ENCODE results near the gene NEDD4.
"Not testable (repeated sequence)": the region's sequence is repeated elsewhere in the genome, so short reads cannot be mapped to it uniquely, and the experiment has no call there.

The NEDD4 gene

DNA sequence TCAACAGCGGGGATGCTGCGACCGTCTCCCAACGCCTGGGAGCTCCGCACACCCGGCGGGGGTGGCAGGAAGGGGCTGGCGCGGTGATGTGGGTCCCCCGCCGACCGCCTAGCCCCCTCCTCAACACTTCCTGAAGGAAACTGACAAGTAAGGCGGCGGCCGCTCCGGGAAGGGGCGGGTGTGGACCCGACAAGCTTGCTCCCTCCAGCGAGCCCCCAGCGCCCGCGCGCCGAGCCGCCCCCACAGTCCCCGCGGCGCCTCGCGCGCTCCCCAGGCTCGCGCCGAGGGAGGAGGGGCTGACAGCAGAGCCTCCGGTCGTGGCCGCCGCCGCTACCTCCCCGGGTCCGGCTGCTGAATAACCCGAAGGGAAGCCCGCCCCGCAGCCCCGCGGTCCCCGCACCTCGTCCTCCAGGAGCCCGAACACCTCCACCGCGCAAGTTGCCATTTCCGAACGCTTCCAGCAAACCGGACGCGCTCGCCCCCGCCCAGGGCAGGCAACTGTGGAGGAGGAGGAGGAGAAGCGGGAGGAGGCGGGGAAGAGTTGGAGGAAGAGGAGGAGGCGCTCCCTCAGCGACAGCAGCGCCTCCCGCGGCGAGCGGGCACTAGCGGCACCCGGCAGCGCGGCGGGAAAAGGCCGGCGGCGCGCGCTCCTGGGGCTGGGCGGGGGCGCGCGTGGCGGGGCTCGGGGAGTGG is at the start of gene NEDD4:
Gene NEDD4 (minus strand): TSS at position 502 of the 693 bp plus-strand sequence. CDS start 57 bp downstream, at position 445.
- DNase-seq: peak; percentile 71

DNA sequence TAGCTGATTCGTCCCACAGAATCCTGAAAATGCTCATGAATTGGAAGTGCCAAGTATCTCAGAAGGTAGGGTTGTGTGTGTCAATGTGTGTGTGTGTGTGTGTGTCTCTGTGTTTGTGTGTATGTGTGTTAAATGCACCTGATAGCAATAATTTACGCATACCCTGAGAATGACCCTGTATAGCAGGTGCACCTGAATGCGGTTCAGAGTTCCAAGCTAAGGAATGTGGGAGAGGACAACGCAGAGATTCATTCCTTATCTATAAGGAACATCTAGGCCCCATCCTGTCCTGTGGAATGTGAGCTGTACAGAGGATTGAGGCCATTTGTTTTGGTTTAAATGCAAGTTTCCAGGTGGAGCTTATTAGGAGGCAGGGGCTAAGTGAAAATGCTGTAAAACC is 49.1 kb upstream of the NEDD4 start:
- no peak for DNase-seq

GRCh38 chr15:56042031-56042430 is 48.6 kb upstream of the NEDD4 start:
- no peak for DNase-seq

GRCh38 chr15:56040081-56041035 is 46.9 kb upstream of the NEDD4 start:
- DNase-seq: peak; percentile 90

GRCh38 chr15:56038707-56039106 is 45.3 kb upstream of the NEDD4 start:
- DNase-seq: no peak

GRCh38 chr15:56038015-56038414 is 44.6 kb upstream of the NEDD4 start:
- DNase-seq: no peak

DNA sequence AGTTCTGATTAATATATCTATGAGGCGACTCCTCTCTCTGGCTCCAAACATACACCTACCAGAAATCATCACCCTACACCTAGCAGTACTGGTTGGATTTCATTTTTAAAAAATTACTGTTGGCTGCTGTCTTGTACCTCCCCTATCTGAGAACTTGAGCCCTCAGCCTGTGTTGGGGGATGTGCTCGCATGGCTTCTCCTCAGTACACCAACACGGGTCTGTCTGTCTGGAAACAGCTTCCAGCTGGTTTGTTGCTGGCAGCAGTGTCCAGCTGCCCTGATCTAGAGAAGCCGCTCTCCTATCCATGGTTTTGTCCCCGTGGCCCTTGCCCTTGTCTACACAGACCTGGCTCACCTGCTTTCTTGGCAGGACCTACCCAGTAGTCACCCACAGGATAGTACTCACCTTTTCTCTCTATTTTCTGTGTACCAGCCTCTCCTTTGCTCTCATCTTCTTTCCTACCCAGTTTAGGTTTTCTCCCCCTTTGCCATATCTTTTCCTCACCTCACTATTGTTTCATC is 43.2 kb upstream of the NEDD4 start:
- no peak for DNase-seq

GRCh38 chr15:56035166-56035565 is 41.8 kb upstream of the NEDD4 start:
- no peak for DNase-seq

DNA sequence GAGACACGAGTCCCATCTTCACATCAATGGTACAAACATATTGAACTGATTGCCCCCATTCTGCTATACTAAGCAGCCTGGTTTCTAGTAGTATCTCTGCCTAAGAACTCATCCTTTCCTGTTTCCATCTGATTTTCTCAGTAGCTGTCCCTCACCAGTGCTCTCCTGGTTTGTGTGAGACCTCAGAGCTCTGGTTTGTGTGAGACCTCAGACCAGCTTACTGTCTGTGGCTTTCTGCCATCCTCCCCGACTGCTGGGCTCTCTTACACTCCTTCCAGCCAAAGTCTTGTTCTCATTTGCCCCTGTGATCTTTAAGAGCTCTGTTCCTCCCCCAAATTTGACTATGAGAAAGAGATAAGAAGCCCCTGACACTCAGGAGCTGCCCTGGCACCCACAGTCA is 41.1 kb upstream of the NEDD4 start:
- no peak for DNase-seq

- DNase-seq: no peak
Measured at GRCh38 chr15:56032373-56032772, 39.0 kb upstream of the NEDD4 start.

- no peak for DNase-seq
Measured at GRCh38 chr15:56031836-56032235, 38.4 kb upstream of the NEDD4 start.

GRCh38 chr15:56031402-56031801 is 38.0 kb upstream of the NEDD4 start:
- DNase-seq: no peak

DNA sequence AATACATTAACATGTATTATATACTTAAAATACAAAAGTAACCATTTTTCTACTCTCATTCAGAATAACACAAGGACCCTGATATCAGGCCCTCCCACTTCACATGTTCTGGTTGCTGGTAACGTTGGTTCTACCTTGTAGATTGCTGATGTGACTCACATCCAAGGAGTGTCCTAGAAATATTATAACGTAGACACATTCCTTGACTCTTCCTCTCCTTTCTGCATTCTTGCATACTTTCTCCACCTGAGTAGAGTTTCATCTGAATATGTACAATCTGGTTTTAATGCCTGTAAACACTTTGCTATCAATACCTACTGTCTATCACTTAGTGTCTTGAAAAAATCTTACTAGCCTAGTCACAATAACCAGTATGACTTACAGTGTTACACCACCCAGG is 35.0 kb upstream of the NEDD4 start:
- no peak for DNase-seq

GRCh38 chr15:56023160-56023559 is 29.7 kb upstream of the NEDD4 start:
- not testable (repeated sequence) for DNase-seq

DNA sequence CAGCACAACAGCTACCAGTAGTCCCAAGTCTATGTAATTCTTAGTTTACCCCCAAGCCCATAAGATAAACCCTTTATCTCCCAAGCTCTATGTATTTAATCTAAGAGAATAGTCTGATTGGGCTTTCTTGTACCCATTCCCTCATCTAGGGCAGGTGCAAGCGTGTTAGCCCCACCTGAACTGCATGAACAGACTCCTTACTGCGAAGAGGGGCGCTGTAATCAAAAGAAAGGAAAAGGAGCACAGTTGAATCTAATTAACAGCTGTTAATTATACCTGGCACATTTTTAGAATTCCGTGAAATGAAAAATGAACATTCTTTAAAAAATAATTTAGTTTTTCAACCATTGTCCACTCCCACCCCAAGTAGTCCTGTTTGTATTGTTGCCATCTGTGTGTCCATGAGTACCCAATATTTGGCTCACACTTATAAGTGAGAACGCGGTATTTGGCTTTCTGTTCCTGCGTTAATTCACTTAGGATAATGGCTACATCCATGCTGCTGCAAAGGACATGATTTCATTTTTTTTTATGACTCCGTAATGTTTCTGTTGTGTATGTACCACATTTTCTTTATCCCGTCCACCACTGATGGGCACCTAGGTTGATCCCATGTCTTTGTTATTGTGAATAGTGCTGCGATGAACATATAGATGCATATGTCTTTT is 26.5 kb upstream of the NEDD4 start:
- no peak for DNase-seq

DNA sequence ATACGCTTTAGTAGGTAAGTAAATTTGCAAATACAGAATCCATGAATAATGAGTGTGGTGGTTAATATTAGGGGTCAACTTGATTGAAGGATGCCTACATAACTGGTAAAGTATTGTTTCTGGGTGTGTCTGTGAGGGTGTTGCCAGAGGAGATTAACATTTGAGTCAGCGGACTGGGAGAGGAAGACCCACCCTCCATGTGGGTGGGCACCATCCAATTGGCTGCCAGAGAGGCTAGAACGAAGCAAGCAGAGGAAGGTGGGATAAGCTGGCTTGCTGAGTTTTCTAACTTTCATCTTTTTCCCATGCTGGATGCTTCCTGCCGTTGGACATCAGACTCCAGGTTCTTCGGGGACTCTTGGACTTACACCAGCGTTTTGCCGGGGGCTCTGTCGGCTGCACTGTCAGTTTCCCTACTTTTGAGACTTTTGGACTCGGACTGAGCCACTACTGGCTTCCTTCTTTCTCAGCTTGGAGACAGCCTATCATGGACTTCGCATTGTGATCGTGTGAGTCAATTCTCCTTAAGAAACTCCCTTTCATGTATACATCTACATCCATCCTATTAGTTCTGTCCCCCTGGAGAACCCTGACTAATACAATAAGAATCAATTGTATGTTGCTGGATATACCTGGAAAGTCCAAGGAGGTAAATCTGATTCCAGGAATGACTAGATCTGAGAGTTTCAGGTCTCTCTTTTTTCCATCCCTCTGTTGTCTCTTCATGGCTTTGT is 25.8 kb upstream of the NEDD4 start:
- no peak for DNase-seq

DNA sequence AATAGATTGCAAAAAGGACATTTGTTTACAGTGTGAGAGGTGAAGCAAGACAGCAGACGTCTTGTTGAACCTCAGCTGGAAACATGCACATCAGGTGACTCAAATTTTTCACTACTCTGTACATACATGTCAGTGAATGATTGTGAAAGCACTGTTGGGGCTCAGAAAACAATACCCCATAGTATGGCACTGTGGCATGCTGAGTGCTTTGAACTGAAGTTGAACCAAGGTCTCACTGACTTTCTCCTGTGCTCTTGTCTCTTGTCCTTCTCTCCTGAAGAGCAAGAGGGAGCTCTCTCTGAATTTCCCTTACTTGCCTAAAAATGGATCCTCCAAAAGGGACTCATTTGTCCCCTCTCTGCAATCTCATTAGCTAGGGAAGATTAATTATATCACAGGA is 24.5 kb upstream of the NEDD4 start:
- no peak for DNase-seq

GRCh38 chr15:56017511-56017910 is 24.1 kb upstream of the NEDD4 start:
- DNase-seq: no peak

- DNase-seq: no peak
Measured at GRCh38 chr15:56016281-56016680, 22.9 kb upstream of the NEDD4 start.

GRCh38 chr15:56014677-56015076 is 21.3 kb upstream of the NEDD4 start:
- no peak for DNase-seq

DNA sequence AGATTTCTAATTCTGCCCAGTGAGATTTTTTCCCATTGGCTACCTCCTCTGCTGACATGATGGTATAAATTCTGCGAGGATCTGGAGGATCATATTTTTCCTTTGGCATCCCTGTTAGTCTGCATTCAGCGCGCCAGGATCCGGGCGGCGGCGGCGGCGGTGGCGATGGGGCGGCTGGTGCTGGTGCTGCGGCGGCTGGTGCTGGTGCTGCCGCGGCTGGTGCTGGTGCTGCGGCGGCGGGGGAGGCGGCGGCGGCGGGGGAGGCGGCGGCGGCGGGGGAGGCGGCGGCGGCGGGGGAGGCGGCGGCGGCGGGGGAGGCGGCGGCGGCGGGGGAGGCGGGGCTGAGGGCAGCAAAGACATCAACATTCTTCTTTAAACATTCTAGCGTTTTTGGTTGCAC is 13.6 kb upstream of the NEDD4 start:
- not testable (repeated sequence) for DNase-seq

GRCh38 chr15:56006371-56006770 is 13.0 kb upstream of the NEDD4 start:
- DNase-seq: not testable (repeated sequence)

- DNase-seq: not testable (repeated sequence)
Measured at GRCh38 chr15:56004281-56004680, 10.9 kb upstream of the NEDD4 start.

Measured in amniotic stem cell (primary cell).